Esophagus squamous epithelium (tissue), 5 donors: ENCODE measurements around the gene FBH1. TPM values are rescaled to one million over a fixed set of nuclear protein-coding genes. Genes with fewer than 3 reads are reported as not detected.

Experiments used
- DNase-seq: peaks from one replicate; lab custom pipeline; 2025; lab: John Stamatoyannopoulos, UW
- H3K27ac ChIP-seq, 4 donors: fragments of 200-600 bp; sonication (generic); one replicate each; pipeline ENCODE4 v1.5.1; 2016 to 2019; ENCODE audit warnings: mild to moderate bottlenecking in 1 of 4
- H3K27me3 ChIP-seq, 4 donors: fragments of 200-600 bp; sonication (generic); 1 replicate in 3 of 4; 2 replicates in 1 of 4; pipeline versions ENCODE4 v1.5.1 to v1.6.0; 2017 to 2021; ENCODE audit warnings: antibody characterized with exemption in 1 of 4
- H3K36me3 ChIP-seq, 3 donors: fragments of 200-600 bp; sonication (generic); one replicate each; pipeline ENCODE4 v1.5.1; 2016 to 2019
- H3K4me1 ChIP-seq, 3 donors: fragments of 200-600 bp; sonication (generic); one replicate each; pipeline ENCODE4 v1.5.1; 2017 to 2019
- H3K4me3 ChIP-seq, 4 donors: fragments of 200-600 bp; sonication (generic); 1 replicate in 3 of 4; 2 replicates in 1 of 4; pipeline ENCODE4 v1.5.1; 2016 to 2019; ENCODE audit warnings: mild to moderate bottlenecking in 2 of 4, moderate library complexity in 1 of 4
- H3K9me3 ChIP-seq, 3 donors: fragments of 200-600 bp; sonication (generic); one replicate each; pipeline ENCODE4 v1.5.1; 2016 to 2019
- CTCF ChIP-seq, 6 experiments: fragments of 450-650 bp in 4 of 6; fragments of 200-600 bp in 2 of 6; sonication (generic) in 2 of 6; IDR thresholded peaks; one replicate each; pipeline ENCODE4 v1.5.1; 2016 to 2019; ENCODE audit warnings: antibody characterized with exemption in 6 of 6, mild to moderate bottlenecking in 4 of 6, moderate library complexity in 4 of 6
- POLR2A ChIP-seq, 4 donors: fragments of 450-650 bp; IDR thresholded peaks; one replicate each; pipeline ENCODE4 v1.6.1; 2017; ENCODE audit warnings: antibody characterized with exemption in 4 of 4, mild to moderate bottlenecking in 4 of 4, moderate library complexity in 3 of 4
- WGBS, 2 donors: methylation state at CpG; one replicate each; pipeline ENCODE4 v1.1.5; 2018; 5-methylcytosine and 5-hydroxymethylcytosine counted together
- intact Hi-C: fragments of 100-400 bp; cut with DNase I; formaldehyde crosslinking; loops from one replicate; pipeline ENCODE4 v1.15.0; 2022
- total RNA-seq, 4 donors: library from RNA; depleted of rRNA; stranded (reverse); fragments of >200 nt; gene quantifications; one replicate each; pipeline ENCODE4 v1.1.0, GENCODE V29; 2016
- donor health status: DM: yes; HTN: yes; CAD: no.

The FBH1 gene
- total RNA-seq, 4 donors from 2014 or later, result 48.5 to 93.8 (median 54.1) TPM

GRCh38 chr10:5953676-5954075 lies 63.6 kb downstream of the FBH1 start:
- intact Hi-C loops, result no loop called here
- Histone ChIP-seq H3K36me3 (peaks cover 0 to 41% (median 4%) of the 10 kb centered on the region in 3 donors), H3K4me3 (no peak overlapping the region), H3K4me1 (peaks cover 0 to 30% (median 15%) of the 10 kb centered on the region in 3 donors), H3K9me3 (no peaks in the 10 kb centered on the region), H3K27ac (no peak overlapping the region), H3K27me3 (no peaks in the 10 kb centered on the region)
- 60 to 70% methylated on average over 5 of the region's 5 CpGs for WGBS, 2 donors
- DNase-seq, result no peak
- TF ChIP-seq CTCF (IDR thresholded peaks at IDR 0.05), result no peak
- TF ChIP-seq POLR2A (IDR thresholded peaks at IDR 0.05), result no peak

GRCh38 chr10:5956146-5956936 lies 66.3 kb downstream of the FBH1 start:
- H3K36me3 ChIP-seq, result peaks cover 6 to 64% (median 15%) of the 10 kb centered on the region in 3 donors
- peaks cover 0 to 7% (median 6%) of the 10 kb centered on the region in 3 donors for H3K4me1 ChIP-seq
- H3K4me3 ChIP-seq, result no peak overlapping the region
- no peak for DNase-seq
- no peak for TF ChIP-seq CTCF (IDR thresholded peaks at IDR 0.05)
- no peak for TF ChIP-seq POLR2A (IDR thresholded peaks at IDR 0.05)
- H3K27me3 ChIP-seq, result no peaks in the 10 kb centered on the region
- 93 to 95% methylated on average over 9 to 11 of the region's 17 CpGs for WGBS, 2 donors
- intact Hi-C loops, result no loop called here
- no peaks in the 10 kb centered on the region for H3K9me3 ChIP-seq
- H3K27ac ChIP-seq, result no peak overlapping the region

- Histone ChIP-seq H3K4me3 (no peak overlapping the region), H3K27ac (no peak overlapping the region), H3K27me3 (no peaks in the 10 kb centered on the region), H3K36me3 (peaks cover 6 to 68% (median 18%) of the 10 kb centered on the region in 3 donors), H3K9me3 (no peaks in the 10 kb centered on the region), H3K4me1 (no peaks in the 10 kb centered on the region)
- TF ChIP-seq CTCF (IDR thresholded peaks at IDR 0.05) (no peak), POLR2A (IDR thresholded peaks at IDR 0.05) (no peak)
- WGBS, 2 donors, result 72 to 77% methylated on average over 2 of the region's 2 CpGs
- no peak for DNase-seq
- intact Hi-C loops, result no loop called here
Observed at GRCh38 chr10:5958077-5958476, 68.0 kb downstream of the FBH1 start.

GRCh38 chr10:5958675-5959074 lies 68.6 kb downstream of the FBH1 start:
- Histone ChIP-seq H3K9me3 (no peaks in the 10 kb centered on the region), H3K4me1 (no peaks in the 10 kb centered on the region), H3K4me3 (no peak overlapping the region), H3K27me3 (no peaks in the 10 kb centered on the region), H3K27ac (no peak overlapping the region), H3K36me3 (peaks cover 6 to 68% (median 20%) of the 10 kb centered on the region in 3 donors)
- 76 to 84% methylated on average over 6 of the region's 6 CpGs for WGBS, 2 donors
- intact Hi-C loops, result no loop called here
- DNase-seq, result no peak
- no peak for TF ChIP-seq CTCF (IDR thresholded peaks at IDR 0.05)
- no peak for TF ChIP-seq POLR2A (IDR thresholded peaks at IDR 0.05)

GRCh38 chr10:5959142-5959541 lies 69.1 kb downstream of the FBH1 start:
- no peak overlapping the region for H3K27ac ChIP-seq
- H3K9me3 ChIP-seq, result no peaks in the 10 kb centered on the region
- H3K27me3 ChIP-seq, result no peaks in the 10 kb centered on the region
- intact Hi-C loops, result no loop called here
- H3K4me3 ChIP-seq, result no peak overlapping the region
- no peak for TF ChIP-seq CTCF (IDR thresholded peaks at IDR 0.05)
- H3K36me3 ChIP-seq, result peaks cover 6 to 68% (median 20%) of the 10 kb centered on the region in 3 donors
- DNase-seq, result no peak
- H3K4me1 ChIP-seq, result no peaks in the 10 kb centered on the region
- 78 to 100% methylated on average over 1 to 4 of the region's 5 CpGs for WGBS, 2 donors
